ENCODE measurements around the gene PACSIN3.
"Not testable (repeated sequence)": the region's sequence is repeated elsewhere in the genome, so short reads cannot be mapped to it uniquely, and the experiment has no call there.

Gene PACSIN3

DNA sequence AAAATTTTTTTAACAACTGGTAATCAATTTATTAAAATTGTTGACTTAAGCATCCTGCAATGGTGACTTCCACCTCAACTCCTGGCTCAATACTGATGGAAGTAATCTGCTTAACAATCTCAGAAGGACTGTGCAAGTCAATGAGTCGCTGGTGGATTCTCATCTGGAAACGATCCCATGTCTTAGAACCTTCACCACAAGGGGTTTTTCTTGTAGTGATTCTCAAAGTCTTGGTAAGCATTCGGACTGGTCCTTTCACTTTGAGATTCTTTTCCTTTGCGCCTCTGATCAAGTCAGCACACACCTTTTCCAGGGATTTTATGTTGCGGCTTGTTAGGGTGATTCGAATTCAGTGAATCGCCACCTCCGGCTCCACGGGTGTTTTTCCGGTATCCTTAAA lies 4.9 kb upstream of the PACSIN3 start:
- H3K36me3 ChIP-seq (ENCODE audit: control insufficient read depth in 1 of 2, insufficient read depth in 2 of 2, low read length in 2 of 2); H3K4me3 ChIP-seq (ENCODE audit: low read depth in 1 of 2, low read length in 2 of 2); H3K27ac ChIP-seq (ENCODE audit: low read length); H3K27me3 ChIP-seq (ENCODE audit: low read depth, low read length); H3K9me3 ChIP-seq (ENCODE audit: control insufficient read depth in 1 of 2, low read length in 2 of 2): not testable (repeated sequence)
- peaks cover 0 to 15% of the 10 kb centered on the region in 2 donors for H3K4me1 ChIP-seq (ENCODE audit: control insufficient read depth in 1 of 2, insufficient read depth in 2 of 2, low read length in 2 of 2)

DNA sequence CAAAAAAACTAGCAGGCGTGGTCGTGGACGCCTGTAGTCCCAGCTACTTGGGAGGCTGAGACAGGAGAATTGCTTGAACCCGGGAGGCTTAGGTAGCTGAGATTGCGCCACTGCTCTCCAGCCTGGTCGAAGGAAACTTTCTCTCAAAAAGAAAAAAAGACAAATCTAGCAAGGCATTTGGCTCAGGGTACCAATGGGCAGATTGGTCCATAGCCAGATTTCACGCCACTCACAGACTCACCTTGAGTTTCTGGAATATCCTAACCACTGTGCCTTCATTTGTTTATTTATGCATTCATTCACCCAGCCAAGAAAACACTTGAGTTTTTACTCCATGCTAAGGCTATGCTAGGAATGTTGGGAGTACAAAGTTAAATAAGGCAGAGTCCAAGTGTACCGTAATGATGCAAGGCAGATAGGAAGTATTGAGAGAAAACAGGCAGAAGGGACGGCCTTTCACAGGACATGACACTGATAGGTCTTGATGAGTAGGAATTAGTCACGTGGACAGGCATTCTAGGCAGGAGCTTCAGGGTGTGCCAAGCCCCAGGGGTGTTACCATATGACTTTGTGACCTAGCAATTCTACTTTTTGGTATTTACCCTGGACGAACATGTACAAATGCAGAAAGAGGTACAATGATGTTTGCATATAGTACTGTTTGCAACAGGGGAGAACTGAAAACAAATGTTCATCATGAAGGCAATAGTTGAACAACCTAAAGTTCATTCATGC lies 3.0 kb upstream of the PACSIN3 start:
- Histone ChIP-seq H3K4me3 (ENCODE audit: low read depth in 1 of 2, low read length in 2 of 2) (no peak overlapping the region), H3K9me3 (ENCODE audit: control insufficient read depth in 1 of 2, low read length in 2 of 2) (no peaks in the 10 kb centered on the region), H3K27me3 (ENCODE audit: low read depth, low read length) (no peaks in the 10 kb centered on the region), H3K4me1 (ENCODE audit: control insufficient read depth in 1 of 2, insufficient read depth in 2 of 2, low read length in 2 of 2) (peaks cover 0 to 34% of the 10 kb centered on the region in 2 donors), H3K36me3 (ENCODE audit: control insufficient read depth in 1 of 2, insufficient read depth in 2 of 2, low read length in 2 of 2) (no peaks in the 10 kb centered on the region), H3K27ac (ENCODE audit: low read length) (peak overlapping the region; percentile 31)

DNA sequence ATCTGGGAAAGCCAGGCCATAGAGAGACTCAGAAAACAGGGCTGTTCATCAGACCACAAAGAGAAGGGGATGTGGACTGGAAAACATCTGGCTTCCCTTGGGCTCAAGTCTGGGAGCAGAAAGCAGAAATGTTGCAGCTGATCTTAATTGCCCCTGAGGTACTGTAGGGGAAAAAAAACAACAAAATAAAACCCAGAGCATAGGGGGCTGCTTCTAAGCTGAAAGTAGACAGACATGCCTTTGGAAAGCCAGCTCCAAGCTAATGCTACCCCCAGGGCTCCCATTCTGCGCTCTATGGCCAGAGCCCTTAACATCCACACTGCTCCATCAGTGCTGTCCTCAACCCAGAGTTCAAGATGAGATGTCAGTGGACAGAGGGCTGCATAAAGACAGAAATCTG lies 2.0 kb upstream of the PACSIN3 start:
- no peak overlapping the region for H3K4me3 ChIP-seq (ENCODE audit: low read depth in 1 of 2, low read length in 2 of 2)
- no peaks in the 10 kb centered on the region for H3K9me3 ChIP-seq (ENCODE audit: control insufficient read depth in 1 of 2, low read length in 2 of 2)
- H3K4me1 ChIP-seq (ENCODE audit: control insufficient read depth in 1 of 2, insufficient read depth in 2 of 2, low read length in 2 of 2): peaks cover 0 to 41% of the 10 kb centered on the region in 2 donors
- no peaks in the 10 kb centered on the region for H3K36me3 ChIP-seq (ENCODE audit: control insufficient read depth in 1 of 2, insufficient read depth in 2 of 2, low read length in 2 of 2)
- H3K27me3 ChIP-seq (ENCODE audit: low read depth, low read length): no peaks in the 10 kb centered on the region
- peak overlapping the region; percentile 59 for H3K27ac ChIP-seq (ENCODE audit: low read length)

DNA sequence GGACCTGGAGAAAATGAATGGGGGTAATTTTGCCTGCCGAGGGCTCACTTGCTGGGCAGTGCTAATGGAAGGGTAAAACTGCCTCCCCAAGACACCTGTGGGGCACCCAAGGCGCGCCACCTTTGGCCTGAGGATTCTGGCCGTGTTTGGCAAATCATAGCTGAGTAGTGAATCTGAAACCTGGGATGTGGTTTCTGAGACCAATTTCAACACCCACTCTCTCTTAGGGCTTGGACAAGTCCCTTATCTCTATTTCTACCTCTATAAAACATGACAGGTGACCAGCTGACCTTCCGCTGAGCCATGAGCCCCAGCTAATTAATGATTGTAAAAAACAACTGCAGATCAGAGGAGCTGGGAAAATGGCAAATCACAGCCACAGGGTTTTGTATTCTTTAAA lies 1.5 kb upstream of the PACSIN3 start:
- Histone ChIP-seq H3K27me3 (ENCODE audit: low read depth, low read length) (no peaks in the 10 kb centered on the region), H3K36me3 (ENCODE audit: control insufficient read depth in 1 of 2, insufficient read depth in 2 of 2, low read length in 2 of 2) (no peaks in the 10 kb centered on the region)

DNA sequence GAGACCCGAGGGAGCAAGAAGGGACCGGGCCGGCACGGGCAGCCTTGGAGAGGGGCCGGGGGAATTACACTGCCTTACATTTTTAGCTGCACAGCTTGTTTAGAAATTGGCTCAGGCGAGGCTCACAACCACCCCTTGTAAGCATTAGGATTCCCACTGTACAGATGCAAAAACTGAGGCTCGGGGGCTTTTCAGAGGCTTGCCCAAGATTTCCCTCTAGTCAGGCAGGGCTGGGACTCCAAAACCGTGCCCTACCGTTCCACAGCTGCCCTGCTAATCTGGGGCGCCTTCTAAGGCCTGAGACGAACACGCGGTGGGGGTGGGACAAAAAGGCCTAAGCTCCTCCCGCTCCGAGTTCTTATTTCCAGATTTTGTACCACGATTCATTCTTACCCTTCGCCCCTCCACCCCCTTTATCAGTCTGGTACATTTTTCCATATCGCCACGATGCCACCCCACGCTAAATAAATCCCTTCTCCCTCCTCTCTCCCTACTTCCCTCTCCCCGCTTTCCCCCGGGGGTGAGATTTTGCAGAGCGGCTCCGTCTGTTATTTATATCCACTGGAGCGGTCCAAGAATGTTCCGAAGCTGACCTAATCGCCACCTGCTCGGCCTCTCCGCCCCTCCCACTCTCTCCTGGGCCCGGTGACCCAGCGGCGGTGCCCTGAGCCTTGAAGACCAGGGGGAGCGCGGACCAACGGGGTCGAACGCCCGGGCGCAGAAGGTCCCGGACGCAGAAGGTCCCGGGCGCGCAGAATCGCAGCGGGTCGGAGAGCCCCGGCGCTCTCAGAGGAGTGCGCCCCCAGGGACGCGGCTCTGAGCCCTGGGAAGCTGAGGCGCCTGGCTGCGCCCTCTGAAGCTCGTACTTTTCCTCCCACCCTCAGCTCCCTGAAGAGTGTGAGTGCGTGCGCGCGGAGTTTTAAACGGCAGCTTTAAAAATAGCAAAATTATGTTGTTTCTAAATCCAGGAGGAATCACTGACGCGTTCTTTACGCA lies 764 bp upstream of the PACSIN3 start:
- H3K4me3 ChIP-seq (ENCODE audit: low read depth in 1 of 2, low read length in 2 of 2): peak overlapping the region; percentile 55 to 85
- no peaks in the 10 kb centered on the region for H3K9me3 ChIP-seq (ENCODE audit: control insufficient read depth in 1 of 2, low read length in 2 of 2)
- no peaks in the 10 kb centered on the region for H3K36me3 ChIP-seq (ENCODE audit: control insufficient read depth in 1 of 2, insufficient read depth in 2 of 2, low read length in 2 of 2)
- peak overlapping the region; percentile 60 for H3K27ac ChIP-seq (ENCODE audit: low read length)
- peaks cover 0 to 45% of the 10 kb centered on the region in 2 donors for H3K4me1 ChIP-seq (ENCODE audit: control insufficient read depth in 1 of 2, insufficient read depth in 2 of 2, low read length in 2 of 2)
- H3K27me3 ChIP-seq (ENCODE audit: low read depth, low read length): no peaks in the 10 kb centered on the region

More for the DNA sequence above, 1.5 kb upstream of the PACSIN3 start:
- Histone ChIP-seq H3K27ac (ENCODE audit: low read length) (peak overlapping the region; percentile 59), H3K4me3 (ENCODE audit: low read depth in 1 of 2, low read length in 2 of 2) (peak overlapping the region in 1 of 2 donors; percentile 85), H3K4me1 (ENCODE audit: control insufficient read depth in 1 of 2, insufficient read depth in 2 of 2, low read length in 2 of 2) (peaks cover 0 to 45% of the 10 kb centered on the region in 2 donors), H3K9me3 (ENCODE audit: control insufficient read depth in 1 of 2, low read length in 2 of 2) (no peaks in the 10 kb centered on the region)

DNA sequence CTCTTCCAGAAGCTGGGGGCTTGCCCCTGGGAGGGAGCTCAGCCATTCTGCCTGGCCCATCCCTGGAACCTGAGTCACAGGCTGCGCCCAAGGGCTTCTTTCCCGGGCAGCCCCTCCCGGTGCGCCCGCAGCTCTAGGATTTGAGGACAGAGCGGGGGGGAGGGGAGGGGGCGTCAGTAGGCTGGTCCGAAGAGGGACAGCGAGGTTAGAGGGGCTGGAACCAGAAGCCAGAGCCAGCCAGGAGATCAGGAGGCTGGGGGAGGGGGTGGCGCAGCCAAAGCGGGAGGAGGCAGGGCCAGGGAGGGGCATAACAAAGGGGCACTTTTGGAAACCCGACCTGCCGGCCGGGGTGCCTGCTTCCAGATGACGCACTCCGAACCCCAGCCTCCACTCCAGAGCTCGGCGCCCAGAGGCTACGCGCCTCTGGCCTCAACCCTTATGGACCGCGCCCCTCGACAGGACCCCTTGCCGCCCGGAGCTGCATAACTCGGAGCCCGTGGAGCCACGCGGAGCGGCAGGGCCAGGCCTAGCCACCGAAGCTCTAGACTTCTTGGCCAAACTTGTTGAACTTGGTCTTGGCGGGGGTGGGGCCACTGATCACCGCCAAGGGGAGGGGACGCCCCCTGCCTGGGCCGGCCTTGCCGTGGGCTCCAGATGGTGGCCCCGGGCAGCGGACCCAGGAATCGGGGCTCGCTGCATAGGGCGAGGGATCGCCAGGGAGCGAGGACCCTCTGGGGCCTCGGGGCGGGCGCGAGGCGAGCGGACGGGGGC lies 744 bp downstream of the PACSIN3 start:
- H3K9me3 ChIP-seq (ENCODE audit: control insufficient read depth in 1 of 2, low read length in 2 of 2): no peaks in the 10 kb centered on the region
- H3K27me3 ChIP-seq (ENCODE audit: low read depth, low read length): no peaks in the 10 kb centered on the region
- H3K27ac ChIP-seq (ENCODE audit: low read length): no peak overlapping the region
- no peaks in the 10 kb centered on the region for H3K36me3 ChIP-seq (ENCODE audit: control insufficient read depth in 1 of 2, insufficient read depth in 2 of 2, low read length in 2 of 2)
- H3K4me1 ChIP-seq (ENCODE audit: control insufficient read depth in 1 of 2, insufficient read depth in 2 of 2, low read length in 2 of 2): peaks cover 0 to 45% of the 10 kb centered on the region in 2 donors
- H3K4me3 ChIP-seq (ENCODE audit: low read depth in 1 of 2, low read length in 2 of 2): peak overlapping the region; percentile 48 to 85

DNA sequence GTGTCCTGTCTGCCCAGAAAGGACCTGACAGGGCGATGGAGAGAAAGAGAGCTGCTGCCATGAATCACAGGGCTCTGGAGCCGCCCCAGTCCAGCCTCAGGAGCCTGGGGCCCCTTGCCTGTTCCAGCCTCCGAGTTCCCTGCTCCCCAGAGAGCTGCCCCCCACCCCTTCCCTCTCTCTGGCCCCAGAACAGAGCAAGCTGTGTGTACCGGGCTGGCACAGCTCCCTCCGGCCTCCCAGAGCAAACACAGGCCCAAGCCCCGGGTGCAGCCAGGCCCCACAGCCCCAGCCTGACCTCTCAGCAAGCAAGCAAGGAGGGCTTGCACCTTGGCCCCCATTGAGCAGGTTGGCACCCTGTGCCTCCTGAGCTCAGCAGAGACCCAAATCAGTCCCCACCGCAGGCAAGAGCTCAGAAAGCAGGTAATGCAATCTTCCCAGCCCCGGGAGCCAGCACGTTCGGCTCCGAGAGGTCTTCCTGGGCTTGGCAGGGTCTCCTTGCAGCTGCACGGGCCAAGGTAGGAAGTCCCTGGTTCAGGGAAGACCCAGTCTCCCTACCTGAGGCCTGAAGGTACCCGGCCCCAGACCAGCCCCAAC lies 1.4 kb downstream of the PACSIN3 start:
- Histone ChIP-seq H3K36me3 (ENCODE audit: control insufficient read depth in 1 of 2, insufficient read depth in 2 of 2, low read length in 2 of 2) (peaks cover 0 to 6% of the 10 kb centered on the region in 2 donors), H3K4me3 (ENCODE audit: low read depth in 1 of 2, low read length in 2 of 2) (peak overlapping the region; percentile 48 to 85), H3K9me3 (ENCODE audit: control insufficient read depth in 1 of 2, low read length in 2 of 2) (no peaks in the 10 kb centered on the region), H3K4me1 (ENCODE audit: control insufficient read depth in 1 of 2, insufficient read depth in 2 of 2, low read length in 2 of 2) (peaks cover 0 to 45% of the 10 kb centered on the region in 2 donors), H3K27me3 (ENCODE audit: low read depth, low read length) (no peaks in the 10 kb centered on the region), H3K27ac (ENCODE audit: low read length) (no peak overlapping the region)

DNA sequence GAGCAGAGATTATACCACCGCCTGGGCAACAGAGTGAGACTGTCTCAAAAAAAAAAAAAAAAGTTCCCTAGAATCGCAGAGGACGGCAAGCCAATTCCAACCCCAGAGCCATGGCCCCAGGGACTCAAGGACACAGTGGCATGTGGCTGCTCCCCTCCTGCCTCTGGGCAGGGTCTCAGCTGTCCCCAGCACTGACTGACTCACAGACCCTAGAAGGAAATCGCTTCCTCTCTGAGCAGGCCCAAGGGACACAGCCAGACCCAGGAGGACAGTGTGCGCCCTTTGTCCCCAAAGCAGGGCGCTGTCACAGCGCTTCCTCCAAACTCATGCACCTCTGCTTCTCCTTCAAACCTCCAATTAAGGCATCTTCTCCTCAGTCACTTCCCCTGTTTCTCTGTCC lies 2.3 kb downstream of the PACSIN3 start:
- Histone ChIP-seq H3K4me3 (ENCODE audit: low read depth in 1 of 2, low read length in 2 of 2) (no peak overlapping the region), H3K27ac (ENCODE audit: low read length) (no peak overlapping the region), H3K9me3 (ENCODE audit: control insufficient read depth in 1 of 2, low read length in 2 of 2) (no peaks in the 10 kb centered on the region), H3K4me1 (ENCODE audit: control insufficient read depth in 1 of 2, insufficient read depth in 2 of 2, low read length in 2 of 2) (peaks cover 0 to 45% of the 10 kb centered on the region in 2 donors), H3K27me3 (ENCODE audit: low read depth, low read length) (no peaks in the 10 kb centered on the region), H3K36me3 (ENCODE audit: control insufficient read depth in 1 of 2, insufficient read depth in 2 of 2, low read length in 2 of 2) (peaks cover 0 to 14% of the 10 kb centered on the region in 2 donors)

DNA sequence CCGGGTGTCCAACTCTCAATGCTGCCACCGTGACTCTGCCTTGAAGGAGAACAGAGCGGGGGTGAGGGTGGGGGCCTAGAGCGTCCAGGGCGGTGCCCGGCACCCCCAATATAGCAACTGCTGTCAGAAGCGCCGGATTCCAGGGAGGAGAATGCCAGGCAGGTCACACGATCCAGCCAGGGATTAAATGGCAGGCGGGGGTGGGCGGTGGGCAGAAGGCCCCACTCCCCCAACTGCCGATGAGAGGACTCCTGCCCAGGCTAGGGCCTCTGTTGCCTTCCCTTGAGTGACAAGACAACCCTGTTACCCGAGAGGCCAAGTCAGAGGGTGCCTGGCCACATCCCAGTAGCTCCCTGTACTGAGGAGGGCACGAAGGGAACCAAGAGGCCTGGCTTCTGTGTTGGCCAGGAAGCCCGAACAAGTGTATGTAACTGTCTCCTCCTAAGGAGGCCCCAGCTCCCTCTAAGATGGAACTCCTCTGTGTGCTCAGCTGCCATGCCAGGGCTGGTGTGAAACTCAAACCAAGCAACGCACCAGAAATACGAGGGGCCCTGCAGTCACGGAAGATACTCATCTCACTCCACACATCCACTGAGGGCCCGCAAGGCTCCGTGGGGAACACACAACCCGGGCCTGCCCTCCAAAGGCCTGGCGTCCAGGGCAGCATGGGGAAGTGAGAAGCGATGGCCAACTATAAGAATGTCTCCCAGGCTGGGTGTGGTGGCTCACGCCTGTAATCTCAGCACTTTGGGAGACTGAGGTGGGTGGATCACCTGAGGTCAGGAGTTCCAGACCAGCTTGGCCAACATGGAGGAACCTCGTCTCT lies 3.0 kb downstream of the PACSIN3 start:
- Histone ChIP-seq H3K4me1 (ENCODE audit: control insufficient read depth in 1 of 2, insufficient read depth in 2 of 2, low read length in 2 of 2) (peaks cover 0 to 47% of the 10 kb centered on the region in 2 donors), H3K36me3 (ENCODE audit: control insufficient read depth in 1 of 2, insufficient read depth in 2 of 2, low read length in 2 of 2) (peaks cover 4 to 14% of the 10 kb centered on the region in 2 donors), H3K27ac (ENCODE audit: low read length) (no peak overlapping the region), H3K27me3 (ENCODE audit: low read depth, low read length) (no peaks in the 10 kb centered on the region), H3K9me3 (ENCODE audit: control insufficient read depth in 1 of 2, low read length in 2 of 2) (no peaks in the 10 kb centered on the region), H3K4me3 (ENCODE audit: low read depth in 1 of 2, low read length in 2 of 2) (no peak overlapping the region)

DNA sequence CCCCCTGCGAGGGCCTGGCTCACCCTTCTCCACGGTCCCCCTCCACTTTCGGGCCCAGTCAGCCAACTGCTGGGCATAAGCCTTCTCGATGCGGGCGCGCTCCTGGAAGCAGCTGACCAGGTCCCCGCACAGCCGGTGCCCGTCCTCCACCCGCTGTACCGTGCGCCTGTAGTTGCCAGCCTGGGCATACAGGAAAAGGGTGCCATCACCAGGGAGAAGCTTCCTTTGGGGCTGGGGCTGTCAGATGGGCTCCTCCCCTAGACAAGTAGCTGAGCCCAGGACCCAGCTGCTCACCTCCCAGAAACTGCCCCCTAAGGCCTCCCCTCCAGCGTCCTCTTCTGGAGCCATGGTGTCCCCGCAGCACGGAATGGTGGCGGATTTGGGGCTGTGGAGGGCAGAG lies 3.9 kb downstream of the PACSIN3 start:
- no peaks in the 10 kb centered on the region for H3K27me3 ChIP-seq (ENCODE audit: low read depth, low read length)
- H3K27ac ChIP-seq (ENCODE audit: low read length): no peak overlapping the region
- H3K9me3 ChIP-seq (ENCODE audit: control insufficient read depth in 1 of 2, low read length in 2 of 2): no peaks in the 10 kb centered on the region
- peaks cover 4 to 14% of the 10 kb centered on the region in 2 donors for H3K36me3 ChIP-seq (ENCODE audit: control insufficient read depth in 1 of 2, insufficient read depth in 2 of 2, low read length in 2 of 2)
- no peak overlapping the region for H3K4me3 ChIP-seq (ENCODE audit: low read depth in 1 of 2, low read length in 2 of 2)
- H3K4me1 ChIP-seq (ENCODE audit: control insufficient read depth in 1 of 2, insufficient read depth in 2 of 2, low read length in 2 of 2): peaks cover 6 to 51% of the 10 kb centered on the region in 2 donors

All from muscle layer of duodenum (tissue), 2 donors.